Neural cell (in vitro differentiated cells): ENCODE results near the gene STXBP1. TPM values are rescaled to one million over a fixed set of nuclear protein-coding genes. Genes with fewer than 3 reads are reported as not detected.

Source experiments
- H2AFZ ChIP-seq: fragments of 200-600, 300-800 bp; sonication (generic), shearing (Covaris generic); 2 replicates; pipeline ENCODE4 v1.6.0; 2014; ENCODE audit warnings: low read depth, mild to moderate bottlenecking, antibody characterized with exemption, low read length, moderate library complexity
- H3F3A ChIP-seq: fragments of 200-600 bp; shearing (Covaris generic); 2 replicates; pipeline ENCODE4 v1.6.1; 2016; ENCODE audit warnings: mild to moderate bottlenecking, moderate library complexity, mixed read lengths, antibody characterized with exemption, low read length; ENCODE audit not compliant: insufficient read depth, poor library complexity, severe bottlenecking
- H3K27ac ChIP-seq: fragments of 200-600, 300-800 bp; sonication (generic), shearing (Covaris generic); 2 replicates; pipeline ENCODE4 v1.5.1; 2014; ENCODE audit warnings: mild to moderate bottlenecking, low read length, moderate library complexity
- H3K27me3 ChIP-seq: fragments of 300-800, 200-600 bp; sonication (generic), shearing (Covaris generic); 2 replicates; pipeline ENCODE4 v1.6.0; 2014; ENCODE audit warnings: mild to moderate bottlenecking, low read depth, low read length, moderate library complexity; ENCODE audit not compliant: insufficient read depth
- H3K36me3 ChIP-seq: fragments of 300-800, 200-600 bp; sonication (generic), shearing (Covaris generic); 2 replicates; pipeline ENCODE4 v1.5.1; 2014; ENCODE audit warnings: mild to moderate bottlenecking, antibody characterized with exemption, low read length, moderate library complexity; ENCODE audit not compliant: insufficient read depth
- H3K4me2 ChIP-seq: fragments of 300-800, 200-600 bp; sonication (generic), shearing (Covaris generic); 2 replicates; pipeline ENCODE4 v1.6.0; 2014; ENCODE audit warnings: mild to moderate bottlenecking, low read length
- H3K4me3 ChIP-seq: fragments of 300-800, 200-600 bp; sonication (generic), shearing (Covaris generic); 2 replicates; pipeline ENCODE4 v1.5.1; 2014; ENCODE audit warnings: mild to moderate bottlenecking, low read length, moderate library complexity
- H3K79me2 ChIP-seq: fragments of 200-600 bp; shearing (Covaris generic); replicated peaks from 2 replicates; pipeline ENCODE4 v1.6.0; 2014; ENCODE audit warnings: mild to moderate bottlenecking, low read length, moderate library complexity; ENCODE audit not compliant: insufficient read depth
- H3K9ac ChIP-seq: fragments of 300-800, 200-600 bp; sonication (generic), shearing (Covaris generic); 2 replicates; pipeline ENCODE4 v1.6.1; 2016; ENCODE audit warnings: mild to moderate bottlenecking, low read length, mixed read lengths
- H3K9me2 ChIP-seq: fragments of 200-600 bp; shearing (Covaris generic); 2 replicates; pipeline ENCODE4 v1.6.1; 2016; ENCODE audit warnings: mild to moderate bottlenecking, low read length, mixed read lengths; ENCODE audit not compliant: insufficient read depth
- H3K9me3 ChIP-seq: fragments of 200-600, 300-800 bp; sonication (generic), shearing (Covaris generic); 2 replicates; pipeline ENCODE4 v1.6.1; 2016; ENCODE audit warnings: mild to moderate bottlenecking, mixed run types, low read length, moderate library complexity, mixed read lengths
- H4K20me1 ChIP-seq: fragments of 200-600 bp; shearing (Covaris generic); 2 replicates; pipeline ENCODE4 v1.6.1; 2016; ENCODE audit warnings: mild to moderate bottlenecking, mixed run types; ENCODE audit not compliant: insufficient read depth
- EP300 ChIP-seq: fragments of 450-650 bp; conservative IDR thresholded peaks from 2 replicates; pipeline ENCODE4 v1.6.1; 2014; ENCODE audit warnings: antibody characterized with exemption, mild to moderate bottlenecking, moderate library complexity; ENCODE audit not compliant: poor library complexity, severe bottlenecking
- EZH2 ChIP-seq: fragments of 200-600, 300-800 bp; shearing (Covaris generic), sonication (generic); IDR thresholded peaks from 2 replicates; pipeline ENCODE4 v1.6.1; 2014; ENCODE audit warnings: antibody characterized with exemption, low read length, borderline replicate concordance, mild to moderate bottlenecking; ENCODE audit not compliant: insufficient read depth, poor library complexity, severe bottlenecking
- MXI1 ChIP-seq: fragments of 450-650 bp; conservative IDR thresholded peaks from 2 replicates; pipeline ENCODE4 v1.6.1; 2014; ENCODE audit warnings: antibody characterized with exemption, mild to moderate bottlenecking; ENCODE audit not compliant: poor library complexity, severe bottlenecking
- POLR2AphosphoS5 ChIP-seq: IDR thresholded peaks from 2 replicates; pipeline ENCODE4 v1.6.1; 2012
- RAD21 ChIP-seq: fragments of 450-650 bp; conservative IDR thresholded peaks from 2 replicates; pipeline ENCODE4 v1.6.1; 2014; ENCODE audit warnings: antibody characterized with exemption, mild to moderate bottlenecking, moderate library complexity
- SMC3 ChIP-seq: fragments of 450-650 bp; conservative IDR thresholded peaks from 2 replicates; pipeline ENCODE4 v1.6.1; 2014; ENCODE audit warnings: antibody characterized with exemption, mild to moderate bottlenecking, moderate library complexity; ENCODE audit not compliant: poor library complexity
- TAF1 ChIP-seq: IDR thresholded peaks from 2 replicates; pipeline ENCODE4 v1.6.1; 2012; ENCODE audit warnings: low read depth
- polyA plus RNA-seq: library from polyadenylated mRNA; depleted of rRNA; stranded (reverse); fragments of >200 nt; gene quantifications from 2 replicates; pipeline ENCODE4 v1.2.3, GENCODE V29; 2014
- TF ChIP-seq, protein P1 (sequence below): IDR thresholded peaks from 2 replicates; pipeline ENCODE4 v1.6.1; 2012; ENCODE audit warnings: borderline replicate concordance
- TF ChIP-seq, protein P2 (sequence below): fragments of 450-650 bp; IDR thresholded peaks from 2 replicates; pipeline ENCODE4 v1.5.1; 2014; ENCODE audit warnings: antibody characterized with exemption, mild to moderate bottlenecking, moderate library complexity; ENCODE audit not compliant: poor library complexity, severe bottlenecking

The STXBP1 gene
- polyA plus RNA-seq, 1 donor from 2014 or later: 42.5 TPM

DNA sequence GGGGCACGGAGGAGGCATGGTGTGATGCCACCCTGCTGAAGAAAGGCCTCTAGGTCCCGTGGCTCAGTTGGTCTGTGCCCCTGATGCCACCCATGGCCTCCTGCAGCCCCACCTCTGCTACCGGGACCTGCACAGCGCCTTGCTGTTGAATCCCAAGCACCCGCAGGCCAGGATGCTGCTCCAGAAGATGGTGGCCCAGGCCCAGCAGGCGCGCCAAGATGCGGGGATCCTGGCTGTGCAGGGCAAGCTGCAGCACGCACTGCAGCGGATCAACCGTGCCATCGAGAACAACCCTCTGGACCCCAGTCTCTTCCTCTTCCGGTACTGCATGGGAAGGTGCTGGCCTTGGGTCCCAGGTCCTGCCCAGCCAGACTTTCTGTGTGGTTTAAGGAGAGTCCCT lies 110.9 kb downstream of the STXBP1 start:
- Histone ChIP-seq H2AFZ (no peak overlapping the region), H3K9me3 (no peaks in the 10 kb centered on the region), H3K9ac (no peak overlapping the region), H3K4me2 (no peak overlapping the region), H3K36me3 (no peaks in the 10 kb centered on the region), H4K20me1 (no peaks in the 10 kb centered on the region), H3K79me2 (no peaks in the 10 kb centered on the region), H3K27me3 (no peaks in the 10 kb centered on the region), H3F3A (no peaks in the 10 kb centered on the region), H3K4me3 (no peak overlapping the region), H3K9me2 (no peaks in the 10 kb centered on the region), H3K27ac (no peak overlapping the region)
- TF ChIP-seq POLR2AphosphoS5 (no peak), RAD21 (no peak), EZH2 (no peak), MXI1 (no peak), SMC3 (no peak), TAF1 (no peak), EP300 (no peak)
- TF ChIP-seq, protein P1, sequence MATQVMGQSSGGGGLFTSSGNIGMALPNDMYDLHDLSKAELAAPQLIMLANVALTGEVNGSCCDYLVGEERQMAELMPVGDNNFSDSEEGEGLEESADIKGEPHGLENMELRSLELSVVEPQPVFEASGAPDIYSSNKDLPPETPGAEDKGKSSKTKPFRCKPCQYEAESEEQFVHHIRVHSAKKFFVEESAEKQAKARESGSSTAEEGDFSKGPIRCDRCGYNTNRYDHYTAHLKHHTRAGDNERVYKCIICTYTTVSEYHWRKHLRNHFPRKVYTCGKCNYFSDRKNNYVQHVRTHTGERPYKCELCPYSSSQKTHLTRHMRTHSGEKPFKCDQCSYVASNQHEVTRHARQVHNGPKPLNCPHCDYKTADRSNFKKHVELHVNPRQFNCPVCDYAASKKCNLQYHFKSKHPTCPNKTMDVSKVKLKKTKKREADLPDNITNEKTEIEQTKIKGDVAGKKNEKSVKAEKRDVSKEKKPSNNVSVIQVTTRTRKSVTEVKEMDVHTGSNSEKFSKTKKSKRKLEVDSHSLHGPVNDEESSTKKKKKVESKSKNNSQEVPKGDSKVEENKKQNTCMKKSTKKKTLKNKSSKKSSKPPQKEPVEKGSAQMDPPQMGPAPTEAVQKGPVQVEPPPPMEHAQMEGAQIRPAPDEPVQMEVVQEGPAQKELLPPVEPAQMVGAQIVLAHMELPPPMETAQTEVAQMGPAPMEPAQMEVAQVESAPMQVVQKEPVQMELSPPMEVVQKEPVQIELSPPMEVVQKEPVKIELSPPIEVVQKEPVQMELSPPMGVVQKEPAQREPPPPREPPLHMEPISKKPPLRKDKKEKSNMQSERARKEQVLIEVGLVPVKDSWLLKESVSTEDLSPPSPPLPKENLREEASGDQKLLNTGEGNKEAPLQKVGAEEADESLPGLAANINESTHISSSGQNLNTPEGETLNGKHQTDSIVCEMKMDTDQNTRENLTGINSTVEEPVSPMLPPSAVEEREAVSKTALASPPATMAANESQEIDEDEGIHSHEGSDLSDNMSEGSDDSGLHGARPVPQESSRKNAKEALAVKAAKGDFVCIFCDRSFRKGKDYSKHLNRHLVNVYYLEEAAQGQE: no peak
- TF ChIP-seq, protein P2, sequence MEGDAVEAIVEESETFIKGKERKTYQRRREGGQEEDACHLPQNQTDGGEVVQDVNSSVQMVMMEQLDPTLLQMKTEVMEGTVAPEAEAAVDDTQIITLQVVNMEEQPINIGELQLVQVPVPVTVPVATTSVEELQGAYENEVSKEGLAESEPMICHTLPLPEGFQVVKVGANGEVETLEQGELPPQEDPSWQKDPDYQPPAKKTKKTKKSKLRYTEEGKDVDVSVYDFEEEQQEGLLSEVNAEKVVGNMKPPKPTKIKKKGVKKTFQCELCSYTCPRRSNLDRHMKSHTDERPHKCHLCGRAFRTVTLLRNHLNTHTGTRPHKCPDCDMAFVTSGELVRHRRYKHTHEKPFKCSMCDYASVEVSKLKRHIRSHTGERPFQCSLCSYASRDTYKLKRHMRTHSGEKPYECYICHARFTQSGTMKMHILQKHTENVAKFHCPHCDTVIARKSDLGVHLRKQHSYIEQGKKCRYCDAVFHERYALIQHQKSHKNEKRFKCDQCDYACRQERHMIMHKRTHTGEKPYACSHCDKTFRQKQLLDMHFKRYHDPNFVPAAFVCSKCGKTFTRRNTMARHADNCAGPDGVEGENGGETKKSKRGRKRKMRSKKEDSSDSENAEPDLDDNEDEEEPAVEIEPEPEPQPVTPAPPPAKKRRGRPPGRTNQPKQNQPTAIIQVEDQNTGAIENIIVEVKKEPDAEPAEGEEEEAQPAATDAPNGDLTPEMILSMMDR: no peak

DNA sequence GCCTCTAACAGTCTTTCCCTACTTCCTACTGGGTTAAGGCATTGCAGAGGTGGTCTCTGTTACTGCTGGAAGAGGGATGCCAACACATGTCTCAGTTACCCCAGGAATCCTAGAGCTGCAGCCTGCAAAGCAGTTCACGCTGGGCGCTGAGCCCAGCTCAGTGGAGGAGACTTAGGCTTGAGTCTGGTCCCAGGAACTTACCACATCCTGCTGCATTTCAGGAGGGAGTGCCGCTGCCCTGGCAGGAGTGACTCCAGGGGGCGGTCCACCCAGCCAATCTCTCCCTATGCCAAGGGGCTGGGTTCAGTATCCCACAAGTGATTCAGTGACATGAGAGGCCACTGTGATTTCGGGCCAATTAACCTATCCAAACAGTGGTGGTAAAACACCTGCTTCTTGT lies 111.4 kb downstream of the STXBP1 start:
- Histone ChIP-seq H3K27ac (no peak overlapping the region), H3K4me2 (no peak overlapping the region), H3K9me2 (no peaks in the 10 kb centered on the region), H3K27me3 (no peaks in the 10 kb centered on the region), H2AFZ (no peak overlapping the region), H3F3A (no peaks in the 10 kb centered on the region), H3K9me3 (no peaks in the 10 kb centered on the region), H3K36me3 (no peaks in the 10 kb centered on the region), H3K79me2 (no peaks in the 10 kb centered on the region), H4K20me1 (no peaks in the 10 kb centered on the region), H3K4me3 (no peak overlapping the region), H3K9ac (no peak overlapping the region)
- TF ChIP-seq RAD21: no peak
- no peak for TF ChIP-seq MXI1
- TF ChIP-seq, protein P1: no peak
- TF ChIP-seq, protein P2: no peak
- no peak for TF ChIP-seq TAF1
- TF ChIP-seq POLR2AphosphoS5: no peak
- TF ChIP-seq EP300: no peak
